Panc1 (cell line): ENCODE results near the gene RAB15.

Experiments
- POLR2AphosphoS5 ChIP-seq: IDR thresholded peaks from 2 replicates; pipeline ENCODE4 v1.6.1; 2012; ENCODE audit warnings: mild to moderate bottlenecking, low read depth, low read length, moderate library complexity
- SIN3A ChIP-seq: IDR thresholded peaks from 2 replicates; pipeline ENCODE4 v1.6.1; 2012; ENCODE audit warnings: low read depth, mild to moderate bottlenecking, low read length, moderate library complexity, borderline replicate concordance; ENCODE audit not compliant: insufficient read depth
- TCF7L2 ChIP-seq: IDR thresholded peaks from 2 replicates; pipeline ENCODE4 v1.6.1; 2011; ENCODE audit warnings: mild to moderate bottlenecking, low read depth, low read length, inconsistent platforms
- TF ChIP-seq, protein P1 (sequence below): fragments of 450-650 bp; IDR thresholded peaks from 2 replicates; pipeline ENCODE4 v1.5.1; 2017; ENCODE audit warnings: mild to moderate bottlenecking

DNA sequence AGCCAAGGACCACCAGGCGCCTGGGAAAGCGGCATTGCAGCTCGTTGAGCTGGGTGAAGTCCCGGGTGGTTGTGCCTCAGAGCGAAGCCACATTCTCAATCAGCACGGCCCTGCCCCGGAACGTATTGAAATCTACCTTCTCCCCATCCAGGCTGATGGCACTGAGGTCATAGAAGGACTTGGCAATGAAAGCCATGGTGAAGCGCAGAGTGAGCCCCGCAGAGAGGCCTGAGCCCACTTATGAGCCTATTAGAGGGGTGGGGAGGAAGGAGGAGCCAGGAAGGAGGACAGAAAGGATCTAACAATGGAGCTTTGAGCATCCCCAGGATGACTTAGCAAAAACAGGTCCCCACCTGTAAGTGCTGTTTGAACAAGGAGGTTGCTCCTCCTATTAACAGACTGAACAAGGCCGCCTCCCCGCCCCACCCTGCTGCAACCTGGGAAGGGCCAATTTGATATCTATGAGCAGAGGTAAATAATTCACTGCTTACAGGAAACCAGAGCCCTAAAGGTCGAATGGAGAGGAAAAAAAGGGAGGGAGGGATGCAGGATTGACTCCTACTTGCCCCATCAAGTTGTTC, 29.5 kb downstream of the RAB15 start, which contains the start of gene GPX2:
- TF ChIP-seq, protein P1, sequence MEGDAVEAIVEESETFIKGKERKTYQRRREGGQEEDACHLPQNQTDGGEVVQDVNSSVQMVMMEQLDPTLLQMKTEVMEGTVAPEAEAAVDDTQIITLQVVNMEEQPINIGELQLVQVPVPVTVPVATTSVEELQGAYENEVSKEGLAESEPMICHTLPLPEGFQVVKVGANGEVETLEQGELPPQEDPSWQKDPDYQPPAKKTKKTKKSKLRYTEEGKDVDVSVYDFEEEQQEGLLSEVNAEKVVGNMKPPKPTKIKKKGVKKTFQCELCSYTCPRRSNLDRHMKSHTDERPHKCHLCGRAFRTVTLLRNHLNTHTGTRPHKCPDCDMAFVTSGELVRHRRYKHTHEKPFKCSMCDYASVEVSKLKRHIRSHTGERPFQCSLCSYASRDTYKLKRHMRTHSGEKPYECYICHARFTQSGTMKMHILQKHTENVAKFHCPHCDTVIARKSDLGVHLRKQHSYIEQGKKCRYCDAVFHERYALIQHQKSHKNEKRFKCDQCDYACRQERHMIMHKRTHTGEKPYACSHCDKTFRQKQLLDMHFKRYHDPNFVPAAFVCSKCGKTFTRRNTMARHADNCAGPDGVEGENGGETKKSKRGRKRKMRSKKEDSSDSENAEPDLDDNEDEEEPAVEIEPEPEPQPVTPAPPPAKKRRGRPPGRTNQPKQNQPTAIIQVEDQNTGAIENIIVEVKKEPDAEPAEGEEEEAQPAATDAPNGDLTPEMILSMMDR = no peak
- TF ChIP-seq SIN3A = no peak
- no peak for TF ChIP-seq POLR2AphosphoS5
- TF ChIP-seq TCF7L2 = no peak
